Measurements from ENCODE around the gene NRXN3.

Gene NRXN3

DNA sequence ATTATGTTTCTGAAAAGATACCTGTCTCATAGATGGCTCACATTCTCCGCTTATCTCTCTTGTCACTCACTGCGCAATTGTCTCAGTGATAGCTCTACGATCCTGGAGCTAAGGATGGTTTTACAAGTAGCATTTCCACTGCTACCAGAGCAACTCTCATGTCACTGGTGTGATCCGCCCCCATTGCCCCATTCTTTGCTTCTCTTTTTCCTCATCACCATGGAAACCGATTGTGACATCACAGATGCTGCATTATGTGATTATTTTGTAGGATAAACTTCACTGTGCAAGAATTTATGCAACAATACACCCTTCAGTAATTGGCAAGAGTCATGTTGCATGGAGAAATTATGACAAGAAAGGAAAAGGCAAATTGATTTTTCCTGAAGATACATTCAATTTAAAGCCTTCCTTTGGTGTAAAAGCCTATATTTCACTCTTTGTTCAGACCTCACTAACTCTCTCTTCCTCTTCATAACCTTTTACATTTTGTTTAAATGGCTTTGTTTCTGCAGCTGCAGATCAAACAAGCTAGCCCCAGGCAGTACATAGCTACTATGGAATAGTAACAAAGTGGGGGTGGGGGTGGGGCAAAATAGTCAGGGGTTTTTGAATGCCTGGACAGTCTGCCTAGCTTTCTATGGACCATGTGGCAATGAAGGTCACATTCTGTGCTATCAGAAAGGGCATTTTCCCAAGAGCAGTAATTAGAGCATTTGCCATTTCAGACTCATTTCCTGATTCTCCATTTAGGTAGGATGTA lies 539.8 kb downstream of the NRXN3 start:
- peak in 1 of 51 donors; percentile 3 for DNase-seq

DNA sequence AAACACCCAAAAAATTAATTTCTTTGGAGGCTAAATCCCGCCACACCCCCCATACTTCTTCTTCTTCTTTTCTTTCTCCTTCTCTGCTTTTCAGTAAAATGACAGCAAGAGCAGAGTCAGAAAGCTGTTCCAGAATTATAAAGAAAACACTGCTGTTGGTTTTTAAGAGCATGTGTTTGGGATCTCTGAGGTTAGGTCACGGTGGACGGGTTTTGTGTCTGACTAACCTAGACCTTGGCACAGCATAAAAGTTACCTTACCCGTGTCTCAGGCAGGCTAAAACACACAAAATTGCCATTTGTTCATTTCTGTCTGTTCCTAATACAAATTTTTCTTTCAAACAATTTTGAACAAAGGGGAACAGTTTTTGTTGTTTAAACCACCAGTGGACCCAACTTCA lies 540.8 kb downstream of the NRXN3 start:
- DNase-seq, result no peak

DNA sequence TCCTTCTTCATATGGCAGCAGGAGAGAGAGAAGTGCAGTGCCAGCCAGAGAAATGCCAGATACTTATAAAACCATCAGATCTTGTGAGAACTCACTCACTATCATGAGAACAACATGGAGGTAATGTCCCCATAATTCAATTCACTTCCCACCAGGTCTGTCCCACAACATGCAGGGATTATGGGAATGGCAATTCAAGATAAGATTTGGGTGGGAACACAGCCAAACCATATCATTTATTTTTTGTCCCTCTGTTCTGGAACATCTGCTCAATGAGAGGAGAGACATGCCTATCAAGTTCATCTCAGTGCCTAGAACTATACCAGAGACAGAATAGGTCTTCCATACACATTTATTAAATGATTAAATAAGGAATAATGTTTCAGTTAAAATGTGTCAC lies 543.5 kb downstream of the NRXN3 start:
- DNase-seq, result no peak

- no peak for DNase-seq
Measured at GRCh38 chr14:78714711-78715110, 544.5 kb downstream of the NRXN3 start.

DNA sequence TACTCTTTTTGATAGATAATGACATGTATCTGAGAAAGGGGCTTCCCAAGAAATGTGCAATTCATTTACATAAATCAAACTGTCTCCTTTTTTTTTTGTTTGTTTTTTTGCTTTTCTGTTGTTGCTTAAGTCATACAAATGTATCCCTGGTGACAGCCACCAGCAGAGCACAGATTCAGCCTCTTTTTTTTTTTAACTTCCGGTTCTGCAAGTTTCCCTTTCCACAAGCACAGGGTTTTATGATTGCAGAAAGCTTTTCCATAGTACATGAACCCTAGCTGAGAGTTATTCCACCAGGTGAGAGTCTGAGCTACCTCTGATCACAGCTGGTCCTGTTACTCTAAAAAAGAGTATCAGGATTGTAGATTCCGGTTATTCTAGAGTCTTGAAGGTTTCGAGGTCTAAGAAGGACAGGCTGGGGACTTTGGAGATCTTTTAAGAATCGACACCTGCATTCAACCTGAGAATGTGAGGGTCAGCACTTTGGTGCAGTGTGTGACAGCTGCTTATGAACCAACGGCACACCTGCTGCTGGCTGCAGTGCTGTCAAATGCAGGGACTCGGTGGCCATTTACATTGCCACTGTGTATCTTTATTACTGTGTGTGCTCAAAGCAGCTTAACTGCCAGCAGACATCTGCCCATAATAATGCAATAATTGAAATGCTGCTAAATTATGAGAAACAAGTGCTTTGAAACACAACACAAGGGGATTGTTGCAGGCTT lies 551.7 kb downstream of the NRXN3 start:
- DNase-seq, result no peak

- no peak for DNase-seq
Measured at GRCh38 chr14:78725086-78725485, 554.9 kb downstream of the NRXN3 start.

- DNase-seq, result no peak
Measured at GRCh38 chr14:78737116-78737515, 566.9 kb downstream of the NRXN3 start.

- DNase-seq, result no peak
Measured at GRCh38 chr14:78737601-78738000, 567.4 kb downstream of the NRXN3 start.

- peak in 1 of 51 donors; percentile 8 for DNase-seq
Measured at GRCh38 chr14:78746086-78746595, 576.0 kb downstream of the NRXN3 start.

- no peak for DNase-seq
Measured at GRCh38 chr14:78747813-78748212, 577.6 kb downstream of the NRXN3 start.

DNA sequence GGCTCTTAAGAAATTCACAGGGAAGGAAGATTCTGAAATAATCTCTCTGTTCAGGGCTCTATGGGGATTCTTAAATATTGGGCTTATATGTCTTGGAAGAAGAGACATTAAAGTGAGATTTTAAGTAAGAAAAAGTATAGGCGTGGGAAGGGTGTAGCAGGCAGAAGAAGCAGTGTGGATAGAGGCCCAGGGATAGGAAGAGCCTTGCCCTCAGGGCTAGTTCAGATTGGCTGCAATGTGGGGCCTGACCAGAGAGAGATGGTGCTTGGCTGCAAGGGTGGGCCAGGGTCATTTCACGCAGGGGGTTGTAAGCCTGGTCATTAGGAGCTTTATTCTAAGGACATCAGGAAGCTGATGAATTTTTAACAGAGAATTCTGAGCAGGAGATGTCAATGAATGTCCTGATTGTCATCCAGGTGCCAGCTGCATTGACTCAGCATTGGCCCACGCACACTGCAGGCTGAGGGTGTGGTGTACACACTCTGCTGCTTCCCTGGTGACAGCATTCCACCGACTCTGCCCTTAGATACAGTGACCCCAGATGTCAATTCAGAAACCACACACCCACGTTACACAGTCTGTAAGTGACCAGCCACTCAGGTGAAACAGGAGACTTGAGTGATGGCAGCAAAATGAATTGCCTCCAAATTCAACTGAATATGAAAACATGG lies 582.5 kb downstream of the NRXN3 start:
- DNase-seq, result peak in 9 of 51 donors; percentile 0 to 26 (median 3)

DNA sequence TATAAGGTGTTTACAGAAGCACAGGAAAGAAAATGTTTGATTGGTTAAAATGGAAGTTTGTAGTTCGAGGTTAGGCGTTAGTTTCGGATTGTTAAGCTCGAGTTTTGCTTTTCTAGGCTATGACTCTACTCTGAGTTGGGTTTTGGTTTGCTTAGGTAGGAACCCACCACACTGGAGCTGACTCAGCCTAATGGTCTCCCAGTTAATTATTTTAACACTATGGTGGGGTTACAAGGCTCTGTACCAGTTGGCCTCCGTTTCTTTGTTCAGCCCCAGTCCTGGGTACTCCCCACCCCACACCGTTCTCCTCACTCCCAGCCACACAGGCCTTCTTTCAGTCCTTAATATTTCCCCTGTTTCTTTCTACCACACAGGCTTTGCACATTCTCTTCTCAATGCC lies 583.9 kb downstream of the NRXN3 start:
- DNase-seq, result no peak

GRCh38 chr14:78758333-78758732 lies 588.2 kb downstream of the NRXN3 start:
- DNase-seq, result peak in 7 of 51 donors; percentile 6 to 32 (median 14)

GRCh38 chr14:78762331-78762730 lies 592.2 kb downstream of the NRXN3 start:
- DNase-seq, result no peak

DNA sequence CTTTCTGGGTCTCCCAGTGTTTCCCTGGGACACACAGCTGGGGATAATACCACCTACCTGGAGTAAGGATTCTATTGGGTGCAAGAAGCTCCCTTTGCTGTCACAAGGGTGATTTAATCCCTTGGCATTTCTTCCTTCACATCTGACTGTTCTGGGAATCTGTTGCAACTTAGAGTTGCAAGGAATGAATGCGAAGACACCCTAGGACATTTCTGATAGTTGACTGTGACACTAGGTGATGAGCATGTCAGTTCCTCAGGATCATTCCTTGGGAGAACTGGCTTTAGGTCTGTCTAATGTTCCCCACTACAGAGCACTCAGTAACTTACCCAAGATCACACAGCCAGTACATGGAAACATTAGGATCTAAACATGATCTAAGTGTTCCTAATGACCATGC lies 593.6 kb downstream of the NRXN3 start:
- DNase-seq, result no peak

DNA sequence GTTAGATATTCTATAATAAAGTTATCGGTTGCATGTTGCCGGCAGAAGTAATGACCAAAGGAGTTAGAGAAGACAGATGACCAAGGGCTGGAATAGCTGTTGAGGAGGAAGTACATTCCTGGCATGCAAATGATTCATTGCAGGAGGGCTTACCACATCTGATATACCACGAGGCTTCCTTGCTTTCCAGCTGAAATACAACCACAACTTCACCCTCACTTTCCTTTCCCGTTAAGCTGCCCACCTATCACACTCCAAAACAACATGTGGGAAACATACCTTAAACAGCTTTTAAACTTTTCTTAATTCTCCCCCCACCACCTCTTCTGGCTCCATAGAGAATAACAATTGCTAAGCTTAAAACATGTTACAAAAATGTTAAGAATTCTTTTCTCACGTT lies 594.1 kb downstream of the NRXN3 start:
- no peak for DNase-seq

GRCh38 chr14:78764645-78765044 lies 594.5 kb downstream of the NRXN3 start:
- DNase-seq, result no peak

GRCh38 chr14:78767436-78767835 lies 597.3 kb downstream of the NRXN3 start:
- no peak for DNase-seq

- DNase-seq, result no peak
Measured at GRCh38 chr14:78782551-78782950, 612.4 kb downstream of the NRXN3 start.

- DNase-seq, result peak in 1 of 51 donors; percentile 44
Measured at GRCh38 chr14:78785265-78785664, 615.1 kb downstream of the NRXN3 start.

- no peak for DNase-seq
Measured at GRCh38 chr14:78788467-78789360, 618.5 kb downstream of the NRXN3 start.

Measured in hypothalamus (tissue), 51 donors.